Left lobe of liver (tissue), 2 donors: ENCODE results near the gene FHIP1B. TPM values are rescaled to one million over a fixed set of nuclear protein-coding genes. Genes with fewer than 3 reads are reported as not detected.

Experiments used
- ATAC-seq: fragments of 200-7000 bp; cut with Tn5 transposase; one replicate; pipeline ENCODE4 v1.9.1; 2020; ENCODE audit warnings: mild to moderate bottlenecking, moderate library complexity
- DNase-seq: peaks from one replicate; pipeline ENCODE4 v3.0.0-alpha.2; 2020; ENCODE audit warnings: low spot score
- total RNA-seq: library from RNA; stranded (reverse); gene quantifications from one replicate; pipeline ENCODE4 v1.2.1, GENCODE V29; 2021
- donor health status: DM: no; HTN: no; CAD: no; lungs with moderate emphysema.
- donor health status: DM: no; HTN: yes; CAD: no.

Gene FHIP1B
- total RNA-seq, 1 donor from 2014 or later: 32.1 TPM

DNA sequence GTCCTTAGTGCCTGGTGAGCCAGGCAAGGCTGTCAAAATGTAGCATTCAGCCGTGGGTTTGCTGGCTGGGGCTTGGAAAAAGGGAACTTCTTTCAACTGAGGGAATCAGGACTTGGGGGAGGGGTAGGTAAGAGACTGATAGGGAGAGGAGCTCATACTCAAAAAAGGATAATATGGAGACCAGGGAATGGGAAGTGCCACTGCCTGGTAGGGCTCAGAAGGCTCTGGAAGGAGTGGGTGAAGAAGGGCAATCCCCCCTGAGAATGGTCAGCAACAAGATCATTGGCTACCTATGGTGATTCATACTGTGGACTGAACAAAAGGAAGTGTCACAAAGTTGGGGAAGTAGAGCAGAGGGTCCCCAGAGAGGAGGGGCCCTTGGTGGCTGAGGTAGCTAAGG is 6.3 kb upstream of the FHIP1B start:
- DNase-seq (no peak), ATAC-seq (no peak)

DNA sequence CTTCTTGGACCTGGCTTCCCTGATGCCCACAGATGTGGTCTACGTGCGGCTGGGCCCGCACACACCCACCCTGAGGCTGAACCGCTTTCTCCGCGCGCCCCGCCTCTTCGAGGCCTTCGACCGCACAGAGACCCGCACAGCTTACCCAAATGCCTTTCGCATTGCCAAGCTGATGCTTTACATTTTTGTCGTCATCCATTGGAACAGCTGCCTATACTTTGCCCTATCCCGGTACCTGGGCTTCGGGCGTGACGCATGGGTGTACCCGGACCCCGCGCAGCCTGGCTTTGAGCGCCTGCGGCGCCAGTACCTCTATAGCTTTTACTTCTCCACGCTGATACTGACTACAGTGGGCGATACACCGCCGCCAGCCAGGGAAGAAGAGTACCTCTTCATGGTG is 5.7 kb upstream of the FHIP1B start:
- ATAC-seq (no peak), DNase-seq (no peak)

DNA sequence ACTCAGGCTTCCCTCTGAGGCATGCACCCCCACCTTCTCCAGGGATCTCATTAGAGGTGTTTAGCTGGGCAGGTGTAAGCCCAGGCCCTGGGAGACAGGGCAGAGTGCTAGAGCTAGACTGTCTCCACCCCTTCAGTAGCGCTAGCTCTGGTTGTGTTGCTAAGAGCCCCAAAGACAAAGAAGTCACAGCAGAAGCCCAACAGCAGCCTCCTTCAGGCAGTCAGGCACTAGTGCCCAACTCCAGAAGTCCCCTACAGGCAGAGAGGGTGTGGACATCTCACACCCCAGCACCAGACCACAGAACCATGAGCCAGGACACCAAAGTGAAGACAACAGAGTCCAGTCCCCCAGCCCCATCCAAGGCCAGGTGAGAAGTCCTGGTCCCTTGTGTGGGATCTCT is 4.5 kb upstream of the FHIP1B start, which contains the start of gene CNGA4:
Gene CNGA4, plus strand, starts transcription at position 188 of the 400 bp plus-strand sequence. Its CDS starts 118 bp downstream, at position 306.
- ATAC-seq: no peak
- no peak for DNase-seq

DNA sequence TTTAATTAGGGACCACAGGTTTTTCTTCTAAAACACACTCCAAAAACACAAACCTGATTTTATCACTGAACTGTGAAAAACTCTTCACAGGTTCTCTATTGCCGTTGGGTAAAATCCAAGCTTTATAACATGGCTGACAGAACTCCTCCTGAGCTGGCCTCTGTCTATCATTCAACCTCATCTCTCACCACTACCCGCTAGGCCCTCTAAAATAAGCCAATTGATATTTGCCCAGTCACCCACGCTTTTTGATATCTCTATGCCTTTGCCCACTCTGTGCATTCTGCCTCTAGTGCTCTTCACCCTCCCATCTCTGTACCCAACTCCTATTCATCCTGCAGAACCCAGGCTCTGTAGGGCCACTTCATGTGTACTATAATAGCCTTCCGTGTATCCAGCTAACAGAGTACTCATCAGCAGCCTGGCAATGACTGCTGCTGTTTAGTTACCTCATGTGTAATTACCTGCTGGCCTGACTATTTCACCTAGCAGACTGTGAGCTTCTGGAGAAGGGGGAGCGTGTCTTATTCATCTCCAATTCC is 3.4 kb upstream of the FHIP1B start:
- ATAC-seq (no peak), DNase-seq (no peak)

- ATAC-seq: no peak
- no peak for DNase-seq
Observed at GRCh38 chr11:6237266-6237665, 2.8 kb upstream of the FHIP1B start.

DNA sequence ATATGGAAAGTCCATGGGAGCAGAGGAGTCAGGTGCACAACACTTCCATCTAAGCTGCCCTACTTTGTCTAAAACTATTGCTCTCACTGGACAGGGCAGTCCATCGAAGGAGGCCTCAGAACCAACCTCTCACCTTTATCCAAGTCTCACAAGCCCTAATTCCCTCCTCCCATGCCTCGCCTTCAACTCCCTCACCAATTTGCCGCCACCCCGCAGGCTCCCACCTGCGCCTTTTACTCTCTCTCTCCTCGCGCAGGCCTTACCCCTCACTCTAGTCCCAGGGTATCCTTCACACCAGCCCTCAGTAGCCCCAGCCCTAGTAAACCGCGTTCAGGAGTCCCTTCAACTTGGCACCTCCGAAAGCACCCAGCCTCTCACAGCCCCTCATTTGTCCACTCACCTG is 451 bp downstream of the FHIP1B start:
- ATAC-seq: no peak

DNA sequence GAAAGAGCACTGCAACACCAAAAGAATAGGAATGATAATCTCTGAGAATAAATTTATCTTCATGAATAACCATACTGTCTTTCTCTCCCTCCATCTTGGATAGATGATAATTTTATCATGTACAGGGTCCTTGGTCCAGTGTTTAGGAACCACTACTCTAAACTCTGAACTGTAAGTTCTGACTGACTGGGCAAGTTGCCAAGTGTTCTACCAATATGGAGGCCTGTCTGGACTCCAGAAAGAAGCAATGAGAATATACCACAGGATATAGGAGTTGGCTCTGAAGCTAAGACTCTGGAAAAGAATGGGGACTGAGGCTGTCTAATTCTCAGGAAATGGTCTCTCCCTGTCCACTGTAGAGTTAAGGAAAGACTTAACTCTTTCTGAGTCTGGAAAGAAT is 1.5 kb downstream of the FHIP1B start:
- DNase-seq (no peak), ATAC-seq (no peak)

More for the DNA sequence above, 451 bp downstream of the FHIP1B start:
- no peak for DNase-seq

- DNase-seq (peak; percentile 67), ATAC-seq (peak; percentile 53)
Observed at GRCh38 chr11:6229911-6230310, 4.5 kb downstream of the FHIP1B start.

GRCh38 chr11:6228520-6228919 is 5.9 kb downstream of the FHIP1B start:
- no peak for DNase-seq
- ATAC-seq: no peak

DNA sequence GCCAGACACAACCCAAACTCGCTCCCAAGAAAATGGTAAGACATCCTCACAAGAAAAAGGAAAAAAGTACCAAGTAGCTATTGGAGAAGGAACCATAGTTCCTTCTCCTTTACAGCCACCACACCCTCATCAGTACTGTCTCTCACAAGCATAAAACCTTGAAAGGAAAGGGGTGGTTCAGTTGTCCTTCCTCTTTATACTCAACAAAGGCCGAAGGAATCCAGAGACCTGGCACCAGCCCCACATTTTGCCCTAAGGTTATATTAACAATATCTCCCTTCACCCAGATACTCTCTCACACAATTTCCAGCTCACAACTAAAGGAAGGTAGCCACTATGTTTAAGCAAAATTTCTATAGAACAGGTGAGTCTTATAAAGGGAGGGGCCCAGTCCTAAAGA is 8.5 kb downstream of the FHIP1B start:
- ATAC-seq (no peak), DNase-seq (no peak)

- ATAC-seq: no peak
Observed at GRCh38 chr11:6225024-6225423, 9.4 kb downstream of the FHIP1B start.

GRCh38 chr11:6224421-6224820 is 10.0 kb downstream of the FHIP1B start:
- peak; percentile 91 for ATAC-seq
- no peak for DNase-seq

More at GRCh38 chr11:6225024-6225423, 9.4 kb downstream of the FHIP1B start:
- DNase-seq: no peak

DNA sequence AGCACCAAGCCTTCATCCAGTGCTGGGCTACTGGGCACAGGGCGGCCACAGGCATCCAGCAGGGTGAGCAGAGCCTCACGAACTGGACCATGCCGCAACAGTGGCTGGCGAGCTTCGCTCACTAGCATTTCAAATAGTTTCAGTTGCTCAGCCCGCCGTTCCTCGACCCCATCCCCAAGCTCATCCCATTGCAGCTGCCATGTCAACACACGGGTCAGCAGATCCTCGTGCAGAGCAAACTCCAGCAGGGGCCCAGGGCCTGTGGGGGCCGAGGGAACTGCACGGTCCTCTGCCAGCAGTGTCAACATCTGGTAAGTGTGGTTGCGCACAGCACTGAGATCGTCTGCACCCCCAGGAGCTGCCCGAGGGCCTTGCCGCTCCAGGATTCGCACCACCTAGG is 10.6 kb downstream of the FHIP1B start:
- no peak for ATAC-seq
- no peak for DNase-seq

GRCh38 chr11:6219359-6219758 is 15.1 kb downstream of the FHIP1B start:
- ATAC-seq: no peak
- no peak for DNase-seq

GRCh38 chr11:6217722-6218121 is 16.7 kb downstream of the FHIP1B start:
- DNase-seq (no peak), ATAC-seq (no peak)

DNA sequence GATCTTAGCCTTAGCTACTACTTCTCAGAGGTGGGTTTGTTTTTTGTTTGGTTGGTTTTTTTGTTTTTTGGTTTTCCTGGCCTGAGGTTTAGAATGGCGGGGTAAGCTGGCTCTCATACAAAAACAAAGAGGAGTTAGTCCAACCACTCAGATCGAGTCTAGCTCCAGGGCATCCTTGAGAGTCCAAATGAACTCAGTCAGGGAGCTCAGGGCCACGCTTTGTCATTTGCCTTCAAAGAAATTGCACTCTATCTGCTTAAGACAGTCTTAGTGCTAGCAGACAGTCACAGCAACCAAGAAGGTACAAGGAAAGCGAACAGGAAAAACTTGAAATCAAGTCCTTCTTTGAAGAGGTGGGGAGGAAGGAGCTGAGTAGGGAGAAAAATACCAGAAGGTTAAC is 17.9 kb downstream of the FHIP1B start:
- DNase-seq (no peak), ATAC-seq (no peak)

DNA sequence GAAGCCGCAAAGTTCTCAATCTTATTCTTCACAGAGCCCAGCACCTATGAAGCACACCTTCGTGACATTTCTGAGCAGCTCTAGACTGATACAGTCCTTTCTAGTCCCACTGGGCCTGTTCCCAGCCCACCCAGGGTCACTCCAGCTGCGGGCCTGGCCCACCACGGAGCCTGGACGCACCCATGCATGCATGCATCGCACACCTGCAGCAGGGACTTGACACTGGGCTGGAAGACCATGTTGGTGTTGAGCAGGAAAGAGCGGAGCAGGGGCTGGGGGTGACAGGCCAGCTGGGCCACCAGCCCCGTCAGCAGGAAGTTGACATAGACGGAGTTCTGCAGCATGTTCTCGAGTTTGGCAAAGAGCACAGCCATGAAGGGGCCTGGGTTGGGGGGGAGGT is 19.9 kb downstream of the FHIP1B start:
- no peak for DNase-seq
- ATAC-seq: no peak

GRCh38 chr11:6210274-6210955 is 24.0 kb downstream of the FHIP1B start:
- ATAC-seq: no peak

GRCh38 chr11:6209801-6210200 is 24.6 kb downstream of the FHIP1B start:
- DNase-seq (no peak), ATAC-seq (no peak)

More at GRCh38 chr11:6210274-6210955, 24.0 kb downstream of the FHIP1B start:
- DNase-seq: no peak

GRCh38 chr11:6206456-6207180 is 27.8 kb downstream of the FHIP1B start:
- DNase-seq (no peak), ATAC-seq (no peak)

DNA sequence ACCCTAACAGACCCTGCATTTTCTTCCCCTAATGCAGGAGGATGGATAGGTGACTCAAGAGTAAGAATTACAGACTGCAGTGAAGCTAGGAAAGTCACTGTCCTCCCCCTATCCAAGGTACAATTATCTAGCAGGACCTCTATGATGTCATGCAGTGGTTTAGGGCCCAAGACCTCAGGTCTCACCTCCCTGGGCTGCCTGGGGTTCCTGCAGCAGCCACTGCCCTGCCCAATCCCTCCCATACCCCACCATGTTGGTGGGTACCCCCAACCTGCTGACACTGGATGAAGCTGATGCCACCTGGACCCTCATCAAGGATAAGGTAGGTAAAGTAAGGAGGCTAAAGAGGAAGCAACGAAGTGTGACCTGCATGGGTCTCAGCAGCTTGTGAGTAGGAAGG is 29.1 kb downstream of the FHIP1B start, which contains the start of gene C11orf42:
Gene C11orf42, plus strand, starts transcription at position 192 of the 400 bp plus-strand sequence. Its CDS starts 59 bp downstream, at position 251.
- ATAC-seq (no peak), DNase-seq (no peak)

DNA sequence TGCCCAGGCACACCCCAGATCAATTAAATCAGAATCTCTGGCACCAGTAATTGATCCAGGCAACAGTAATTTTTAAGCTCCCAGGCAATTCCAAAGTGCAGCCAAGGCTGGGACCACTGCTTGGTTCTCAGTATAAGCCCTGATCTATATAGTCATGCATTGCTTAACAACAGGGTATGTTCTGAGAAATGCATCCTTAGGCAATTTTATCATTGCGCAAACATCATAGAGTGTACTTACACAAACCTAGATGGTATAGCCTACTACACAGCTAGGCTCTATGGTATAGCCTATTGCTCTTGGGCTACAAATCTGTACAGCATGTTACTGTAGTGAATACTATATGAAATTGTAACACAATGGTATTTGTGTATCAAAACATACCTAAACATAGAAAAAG is 29.7 kb downstream of the FHIP1B start:
- DNase-seq: no peak
- no peak for ATAC-seq
